Measurements from ENCODE around the gene IRF7.

GRCh38 chr11:623349-623869 lies 7.7 kb upstream of the IRF7 start:
- TF ChIP-seq USF1 (IDR thresholded peaks at IDR 0.05) (no peak), NFIC (IDR thresholded peaks at IDR 0.05) (no peak), TEAD4 (IDR thresholded peaks at IDR 0.05) (no peak), MAX (IDR thresholded peaks at IDR 0.05) (no peak), EP300 (IDR thresholded peaks at IDR 0.05; ENCODE audit: borderline replicate concordance) (no peak), EGR1 (IDR thresholded peaks at IDR 0.05) (no peak), YY1 (IDR thresholded peaks at IDR 0.05; ENCODE audit: low read depth) (no peak), CEBPB (IDR thresholded peaks at IDR 0.05) (no peak), RAD21 (IDR thresholded peaks at IDR 0.05; ENCODE audit: low read depth) (no peak)
